ENCODE data around the gene PLCH1. TPM values are rescaled to one million over a fixed set of nuclear protein-coding genes. Genes with fewer than 3 reads are reported as not detected.

The PLCH1 gene
- total and polyA plus RNA-seq, 2 of the 13 experiments (the other 11 are each of a cell fraction or from before 2014, with no cell fraction given), result 2.0 to 3.0 TPM

DNA sequence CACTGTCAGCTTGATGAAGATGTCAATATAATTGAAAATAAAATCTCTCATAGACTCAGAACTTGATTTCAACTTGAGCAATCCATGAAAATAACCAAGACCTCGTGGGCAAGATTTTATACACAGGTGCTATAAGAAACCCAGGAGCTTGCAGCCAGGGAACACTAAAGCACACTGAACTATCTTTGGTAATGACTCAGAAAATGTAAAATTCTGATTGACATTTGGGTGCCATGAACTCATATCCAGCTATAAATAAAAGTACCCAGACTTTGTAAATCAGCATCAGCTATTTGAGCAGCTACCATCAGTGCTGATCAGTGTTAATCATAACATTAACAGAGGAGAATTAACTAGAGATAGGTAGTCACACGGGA is 61.5 kb downstream of the PLCH1 start:
- H3K4me2 ChIP-seq (ENCODE audit: low read depth, low read length), result no peak overlapping the region
- BruUV-seq (replicated peaks), result no TSS peak
- POLR2A ChIA-PET, result no interaction called here

More for the DNA sequence above, 61.5 kb downstream of the PLCH1 start:
- intact Hi-C loops (cut with micrococcal nuclease; ENCODE audit: unreplicated experiment), result no loop called here
- H3K27me3 ChIP-seq (ENCODE audit: control insufficient read depth in 1 of 2, insufficient read depth in 2 of 2, low read length in 2 of 2), result no peaks in the 10 kb centered on the region
- H3K9ac ChIP-seq (ENCODE audit: insufficient read depth, low read depth, low read length), result no peak overlapping the region
- no peak for TF ChIP-seq FOXA1 (IDR thresholded peaks at IDR 0.05)
- TF ChIP-seq FOXA1 (CRISPR knock-in tag; IDR thresholded peaks at IDR 0.05), result no peak
- no peak for TF ChIP-seq SRSF1 (optimal IDR thresholded peaks at IDR 0.05; ENCODE audit: low read depth, low read length)
- TF ChIP-seq, protein P1, sequence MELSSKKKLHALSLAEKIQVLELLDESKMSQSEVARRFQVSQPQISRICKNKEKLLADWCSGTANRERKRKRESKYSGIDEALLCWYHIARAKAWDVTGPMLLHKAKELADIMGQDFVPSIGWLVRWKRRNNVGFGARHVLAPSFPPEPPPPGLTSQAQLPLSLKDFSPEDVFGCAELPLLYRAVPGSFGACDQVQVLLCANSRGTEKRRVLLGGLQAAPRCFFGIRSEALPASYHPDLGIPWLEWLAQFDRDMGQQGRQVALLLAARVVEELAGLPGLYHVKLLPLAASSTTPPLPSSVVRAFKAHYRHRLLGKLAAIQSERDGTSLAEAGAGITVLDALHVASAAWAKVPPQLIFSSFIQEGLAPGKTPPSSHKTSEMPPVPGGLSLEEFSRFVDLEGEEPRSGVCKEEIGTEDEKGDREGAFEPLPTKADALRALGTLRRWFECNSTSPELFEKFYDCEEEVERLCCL (CRISPR knock-in tag; IDR thresholded peaks at IDR 0.05; ENCODE audit: borderline replicate concordance), result no peak
- TF ChIP-seq, protein P2, sequence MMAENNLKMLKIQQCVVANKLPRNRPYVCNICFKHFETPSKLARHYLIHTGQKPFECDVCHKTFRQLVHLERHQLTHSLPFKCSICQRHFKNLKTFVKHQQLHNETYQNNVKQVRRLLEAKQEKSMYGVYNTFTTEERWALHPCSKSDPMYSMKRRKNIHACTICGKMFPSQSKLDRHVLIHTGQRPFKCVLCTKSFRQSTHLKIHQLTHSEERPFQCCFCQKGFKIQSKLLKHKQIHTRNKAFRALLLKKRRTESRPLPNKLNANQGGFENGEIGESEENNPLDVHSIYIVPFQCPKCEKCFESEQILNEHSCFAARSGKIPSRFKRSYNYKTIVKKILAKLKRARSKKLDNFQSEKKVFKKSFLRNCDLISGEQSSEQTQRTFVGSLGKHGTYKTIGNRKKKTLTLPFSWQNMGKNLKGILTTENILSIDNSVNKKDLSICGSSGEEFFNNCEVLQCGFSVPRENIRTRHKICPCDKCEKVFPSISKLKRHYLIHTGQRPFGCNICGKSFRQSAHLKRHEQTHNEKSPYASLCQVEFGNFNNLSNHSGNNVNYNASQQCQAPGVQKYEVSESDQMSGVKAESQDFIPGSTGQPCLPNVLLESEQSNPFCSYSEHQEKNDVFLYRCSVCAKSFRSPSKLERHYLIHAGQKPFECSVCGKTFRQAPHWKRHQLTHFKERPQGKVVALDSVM (CRISPR knock-in tag; IDR thresholded peaks at IDR 0.05), result no peak
- no peak for TF ChIP-seq SIX1 (CRISPR knock-in tag; IDR thresholded peaks at IDR 0.05; ENCODE audit: borderline replicate concordance)
- TF ChIP-seq KDM4B (CRISPR knock-in tag; IDR thresholded peaks at IDR 0.05), result no peak
- no peak for TF ChIP-seq HOXA9 (CRISPR knock-in tag; IDR thresholded peaks at IDR 0.05; ENCODE audit: borderline replicate concordance)
- TF ChIP-seq, protein P3, sequence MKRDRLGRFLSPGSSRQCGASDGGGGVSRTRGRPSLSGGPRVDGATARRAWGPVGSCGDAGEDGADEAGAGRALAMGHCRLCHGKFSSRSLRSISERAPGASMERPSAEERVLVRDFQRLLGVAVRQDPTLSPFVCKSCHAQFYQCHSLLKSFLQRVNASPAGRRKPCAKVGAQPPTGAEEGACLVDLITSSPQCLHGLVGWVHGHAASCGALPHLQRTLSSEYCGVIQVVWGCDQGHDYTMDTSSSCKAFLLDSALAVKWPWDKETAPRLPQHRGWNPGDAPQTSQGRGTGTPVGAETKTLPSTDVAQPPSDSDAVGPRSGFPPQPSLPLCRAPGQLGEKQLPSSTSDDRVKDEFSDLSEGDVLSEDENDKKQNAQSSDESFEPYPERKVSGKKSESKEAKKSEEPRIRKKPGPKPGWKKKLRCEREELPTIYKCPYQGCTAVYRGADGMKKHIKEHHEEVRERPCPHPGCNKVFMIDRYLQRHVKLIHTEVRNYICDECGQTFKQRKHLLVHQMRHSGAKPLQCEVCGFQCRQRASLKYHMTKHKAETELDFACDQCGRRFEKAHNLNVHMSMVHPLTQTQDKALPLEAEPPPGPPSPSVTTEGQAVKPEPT (CRISPR knock-in tag; IDR thresholded peaks at IDR 0.05; ENCODE audit: low read depth), result no peak
- TF ChIP-seq TBL1XR1 (IDR thresholded peaks at IDR 0.05; ENCODE audit: borderline replicate concordance, low read length, partially characterized antibody), result no peak
- TF ChIP-seq, protein P4, sequence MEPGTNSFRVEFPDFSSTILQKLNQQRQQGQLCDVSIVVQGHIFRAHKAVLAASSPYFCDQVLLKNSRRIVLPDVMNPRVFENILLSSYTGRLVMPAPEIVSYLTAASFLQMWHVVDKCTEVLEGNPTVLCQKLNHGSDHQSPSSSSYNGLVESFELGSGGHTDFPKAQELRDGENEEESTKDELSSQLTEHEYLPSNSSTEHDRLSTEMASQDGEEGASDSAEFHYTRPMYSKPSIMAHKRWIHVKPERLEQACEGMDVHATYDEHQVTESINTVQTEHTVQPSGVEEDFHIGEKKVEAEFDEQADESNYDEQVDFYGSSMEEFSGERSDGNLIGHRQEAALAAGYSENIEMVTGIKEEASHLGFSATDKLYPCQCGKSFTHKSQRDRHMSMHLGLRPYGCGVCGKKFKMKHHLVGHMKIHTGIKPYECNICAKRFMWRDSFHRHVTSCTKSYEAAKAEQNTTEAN (CRISPR knock-in tag; conservative IDR thresholded peaks at IDR 0.05), result no peak
- TF ChIP-seq, protein P5, sequence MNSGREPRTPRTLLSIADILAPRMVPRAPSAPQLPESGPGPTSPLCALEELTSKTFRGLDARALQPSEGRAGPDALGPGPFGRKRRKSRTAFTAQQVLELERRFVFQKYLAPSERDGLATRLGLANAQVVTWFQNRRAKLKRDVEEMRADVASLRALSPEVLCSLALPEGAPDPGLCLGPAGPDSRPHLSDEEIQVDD (CRISPR knock-in tag; IDR thresholded peaks at IDR 0.05; ENCODE audit: borderline replicate concordance), result no peak
- TF ChIP-seq, protein P6, sequence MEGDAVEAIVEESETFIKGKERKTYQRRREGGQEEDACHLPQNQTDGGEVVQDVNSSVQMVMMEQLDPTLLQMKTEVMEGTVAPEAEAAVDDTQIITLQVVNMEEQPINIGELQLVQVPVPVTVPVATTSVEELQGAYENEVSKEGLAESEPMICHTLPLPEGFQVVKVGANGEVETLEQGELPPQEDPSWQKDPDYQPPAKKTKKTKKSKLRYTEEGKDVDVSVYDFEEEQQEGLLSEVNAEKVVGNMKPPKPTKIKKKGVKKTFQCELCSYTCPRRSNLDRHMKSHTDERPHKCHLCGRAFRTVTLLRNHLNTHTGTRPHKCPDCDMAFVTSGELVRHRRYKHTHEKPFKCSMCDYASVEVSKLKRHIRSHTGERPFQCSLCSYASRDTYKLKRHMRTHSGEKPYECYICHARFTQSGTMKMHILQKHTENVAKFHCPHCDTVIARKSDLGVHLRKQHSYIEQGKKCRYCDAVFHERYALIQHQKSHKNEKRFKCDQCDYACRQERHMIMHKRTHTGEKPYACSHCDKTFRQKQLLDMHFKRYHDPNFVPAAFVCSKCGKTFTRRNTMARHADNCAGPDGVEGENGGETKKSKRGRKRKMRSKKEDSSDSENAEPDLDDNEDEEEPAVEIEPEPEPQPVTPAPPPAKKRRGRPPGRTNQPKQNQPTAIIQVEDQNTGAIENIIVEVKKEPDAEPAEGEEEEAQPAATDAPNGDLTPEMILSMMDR (CRISPR knock-in tag; IDR thresholded peaks at IDR 0.05), result no peak
- no peaks in the 10 kb centered on the region for H3K79me2 ChIP-seq (ENCODE audit: insufficient read depth, low read length)
- no peak overlapping the region for H2AFZ ChIP-seq (ENCODE audit: low read length)
- H4K20me1 ChIP-seq (ENCODE audit: insufficient read depth, low read length), result no peaks in the 10 kb centered on the region
- CTCF ChIA-PET (ENCODE audit: low intra/inter-chr PET ratio, low total read pairs), result no interaction called here
- no peak for ATAC-seq
- no peak overlapping the region for H3K27ac ChIP-seq (ENCODE audit: extremely low read length, insufficient read depth, low read length)
- no peaks in the 10 kb centered on the region for H3K36me3 ChIP-seq (replicated peaks in 1 of 2; ENCODE audit: control insufficient read depth in 1 of 2, insufficient read depth in 2 of 2, low read length in 2 of 2)
- no peaks in the 10 kb centered on the region for H3K4me1 ChIP-seq (ENCODE audit: insufficient read depth, low read length)
- H3K9me3 ChIP-seq (ENCODE audit: low read length), result no peaks in the 10 kb centered on the region
- DNase-seq (ENCODE audit: low spot score), result no peak
- 57% methylated on average over 2 of the region's 2 CpGs for whole genome bisulfite sequencing (ENCODE audit: low lambda C conversion rate)
- in situ Hi-C loops (cut with HindIII; ENCODE audit: extremely low pct_ligation_motif_present, low pct_unique_long_range_greater_than_20kb), result no loop called here
- no peak for FAIRE-seq
- H3K4me3 ChIP-seq (replicated peaks in 1 of 3; ENCODE audit: insufficient read depth in 1 of 3, low read depth in 2 of 3, low read length in 3 of 3), result no peak overlapping the region

All from HepG2 (cell line).